ENCODE results near the gene SLC6A6. TPM values are rescaled to one million over a fixed set of nuclear protein-coding genes. Genes with fewer than 3 reads are reported as not detected.

Gene SLC6A6
- total and polyA plus RNA-seq, 10 of the 15 experiments (the other 5 are each of a cell fraction or from before 2014, with no cell fraction given), result 5.6 to 47.0 (median 20.2) TPM

DNA sequence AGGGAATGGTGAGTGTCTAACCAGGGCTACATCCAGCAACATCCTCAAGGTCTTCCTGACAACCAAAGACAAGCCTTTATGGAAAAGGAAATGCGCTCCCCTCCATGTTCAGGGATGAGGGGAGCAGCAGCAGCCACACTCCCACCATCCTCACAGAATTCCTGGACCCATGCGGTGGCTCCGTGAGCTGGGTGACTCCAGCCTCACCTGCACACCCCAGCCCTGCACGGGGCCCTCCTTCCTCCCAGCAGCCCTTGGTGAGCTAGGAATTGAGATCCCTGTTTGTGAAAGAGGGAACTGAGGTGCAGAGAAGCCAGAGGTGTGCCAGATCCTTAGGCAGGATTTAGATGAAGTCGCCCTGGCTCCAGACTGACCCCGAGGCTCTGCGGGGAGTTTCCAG lies 85.4 kb downstream of the SLC6A6 start:
- SMC1A ChIA-PET (ENCODE audit: uncharacterized antibody, unreplicated experiment), result no interaction called here
- Histone ChIP-seq H3K9me3 (replicated peaks; ENCODE audit: control insufficient read depth, insufficient read depth, low read length) (no peaks in the 10 kb centered on the region), H2AFZ (ENCODE audit: control insufficient read depth, low read depth, low read length) (no peak overlapping the region), H4K20me1 (ENCODE audit: control insufficient read depth, insufficient read depth) (no peaks in the 10 kb centered on the region), H3K4me1 (ENCODE audit: control insufficient read depth, insufficient read depth, low read length) (peaks cover 10% of the 10 kb centered on the region), H3K27me3 (replicated peaks in 1 of 2; ENCODE audit: control insufficient read depth in 2 of 2, insufficient read depth in 2 of 2, low read length in 1 of 2) (no peaks in the 10 kb centered on the region), H3K4me2 (ENCODE audit: control insufficient read depth, insufficient read depth) (no peak overlapping the region), H3K9ac (ENCODE audit: control insufficient read depth, insufficient read depth, low read length) (no peak overlapping the region), H3K27ac (ENCODE audit: control insufficient read depth, insufficient read depth) (no peak overlapping the region), H3K4me3 (no peak overlapping the region), H3K79me2 (ENCODE audit: control insufficient read depth, insufficient read depth, low read length) (no peaks in the 10 kb centered on the region), H3K36me3 (ENCODE audit: control insufficient read depth in 2 of 2, insufficient read depth in 2 of 2, low read length in 1 of 2) (peaks cover 2 to 8% of the 10 kb centered on the region in 2 experiments)
- intact Hi-C loops (cut with micrococcal nuclease; ENCODE audit: unreplicated experiment) (no loop called here), in situ Hi-C loops (cut with MboI) (no loop called here)
- WGBS (ENCODE audit: insufficient coverage, insufficient replicate concordance, low lambda C conversion rate, missing lambda C conversion rate), result 91% methylated on average over 7 of the region's 7 CpGs
- RAD21 ChIA-PET (ENCODE audit: unreplicated experiment), result no interaction called here
- FAIRE-seq (no peak), DNase-seq (ENCODE audit: low read depth, low spot score) (no peak), ATAC-seq (no peak)
- TF ChIP-seq YY1 (IDR thresholded peaks at IDR 0.05; ENCODE audit: low read depth, low read length) (no peak), RAD21 (IDR thresholded peaks at IDR 0.05; ENCODE audit: insufficient read depth, low read depth, low read length) (no peak), CHD1 (IDR thresholded peaks at IDR 0.05; ENCODE audit: low read depth, low read length) (no peak)
- TF ChIP-seq, protein P1, sequence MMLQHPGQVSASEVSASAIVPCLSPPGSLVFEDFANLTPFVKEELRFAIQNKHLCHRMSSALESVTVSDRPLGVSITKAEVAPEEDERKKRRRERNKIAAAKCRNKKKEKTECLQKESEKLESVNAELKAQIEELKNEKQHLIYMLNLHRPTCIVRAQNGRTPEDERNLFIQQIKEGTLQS (IDR thresholded peaks at IDR 0.05; ENCODE audit: borderline replicate concordance, extremely low read depth, low read depth, low read length), result no peak
- CTCF ChIA-PET, result interaction anchor here (1.3 to 1.7 kb wide), 2 partner anchors 284 kb away, joined by 3 read pairs; no protein-coding TSS in a partner anchor
- POLR2A ChIA-PET, result no interaction called here
- no TSS peak for BruUV-seq (replicated peaks)

DNA sequence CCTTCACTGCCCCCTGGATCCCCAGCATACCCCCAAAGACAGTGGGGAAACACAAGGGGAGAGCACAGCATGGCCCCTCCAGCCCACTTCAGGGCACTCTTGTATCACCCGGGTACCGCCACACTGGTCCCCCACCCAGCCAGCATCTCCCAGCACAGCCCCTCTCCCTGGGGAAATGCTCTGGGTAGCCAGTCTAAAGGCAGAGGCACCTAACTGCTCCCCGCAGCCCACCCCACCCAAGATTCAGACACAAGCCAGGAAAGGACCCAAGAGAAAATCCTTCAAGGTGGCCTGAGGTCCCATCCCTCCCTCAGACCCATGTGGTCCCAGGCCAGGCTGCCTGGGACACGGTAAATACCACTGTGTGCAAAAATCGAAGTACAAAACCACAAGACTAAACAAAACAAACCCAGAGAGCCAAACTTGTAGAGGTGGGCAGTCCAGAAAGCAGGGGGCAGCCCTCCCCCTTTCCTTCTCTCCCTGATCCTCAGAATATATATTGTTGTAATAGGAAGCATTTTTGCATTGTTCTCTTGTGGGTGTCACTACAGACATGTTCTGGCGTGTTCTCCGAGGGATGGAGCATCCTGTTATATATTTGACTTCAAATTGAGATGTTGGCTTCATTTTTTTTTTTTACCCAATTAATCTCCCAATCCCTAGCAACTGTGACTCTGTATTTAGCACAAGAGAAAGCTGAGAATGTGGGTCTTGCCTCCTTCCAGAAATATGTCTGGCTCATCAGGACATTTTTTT lies 86.1 kb downstream of the SLC6A6 start:
- H3K36me3 ChIP-seq (ENCODE audit: control insufficient read depth in 2 of 2, insufficient read depth in 2 of 2, low read length in 1 of 2), result peaks cover 2 to 8% of the 10 kb centered on the region in 2 experiments
- WGBS (ENCODE audit: insufficient coverage, insufficient replicate concordance, low lambda C conversion rate, missing lambda C conversion rate), result 87% methylated on average over 7 of the region's 7 CpGs
- no peaks in the 10 kb centered on the region for H3K27me3 ChIP-seq (replicated peaks in 1 of 2; ENCODE audit: control insufficient read depth in 2 of 2, insufficient read depth in 2 of 2, low read length in 1 of 2)
- ChIA-PET POLR2A (no interaction called here), RAD21 (ENCODE audit: unreplicated experiment) (no interaction called here), SMC1A (ENCODE audit: uncharacterized antibody, unreplicated experiment) (no interaction called here), CTCF (interaction anchor here (1.7 kb wide), 1 partner anchor 285 kb away, joined by 3 read pairs; no protein-coding TSS in a partner anchor)
- no TSS peak for BruUV-seq (replicated peaks)
- no peak overlapping the region for H3K9ac ChIP-seq (ENCODE audit: control insufficient read depth, insufficient read depth, low read length)
- ATAC-seq, result no peak
- intact Hi-C loops (cut with micrococcal nuclease; ENCODE audit: unreplicated experiment), result no loop called here
- H2AFZ ChIP-seq (ENCODE audit: control insufficient read depth, low read depth, low read length), result no peak overlapping the region
- no peak overlapping the region for H3K27ac ChIP-seq (ENCODE audit: control insufficient read depth, insufficient read depth)
- no peak for DNase-seq (ENCODE audit: low read depth, low spot score)
- H4K20me1 ChIP-seq (ENCODE audit: control insufficient read depth, insufficient read depth), result no peaks in the 10 kb centered on the region
- no peak overlapping the region for H3K4me2 ChIP-seq (ENCODE audit: control insufficient read depth, insufficient read depth)
- H3K4me3 ChIP-seq, result no peak overlapping the region
- FAIRE-seq, result no peak
- H3K79me2 ChIP-seq (ENCODE audit: control insufficient read depth, insufficient read depth, low read length), result no peaks in the 10 kb centered on the region
- peaks cover 10% of the 10 kb centered on the region for H3K4me1 ChIP-seq (ENCODE audit: control insufficient read depth, insufficient read depth, low read length)
- in situ Hi-C loops (cut with MboI), result no loop called here
- no peaks in the 10 kb centered on the region for H3K9me3 ChIP-seq (replicated peaks; ENCODE audit: control insufficient read depth, insufficient read depth, low read length)
- TF ChIP-seq, protein P2, sequence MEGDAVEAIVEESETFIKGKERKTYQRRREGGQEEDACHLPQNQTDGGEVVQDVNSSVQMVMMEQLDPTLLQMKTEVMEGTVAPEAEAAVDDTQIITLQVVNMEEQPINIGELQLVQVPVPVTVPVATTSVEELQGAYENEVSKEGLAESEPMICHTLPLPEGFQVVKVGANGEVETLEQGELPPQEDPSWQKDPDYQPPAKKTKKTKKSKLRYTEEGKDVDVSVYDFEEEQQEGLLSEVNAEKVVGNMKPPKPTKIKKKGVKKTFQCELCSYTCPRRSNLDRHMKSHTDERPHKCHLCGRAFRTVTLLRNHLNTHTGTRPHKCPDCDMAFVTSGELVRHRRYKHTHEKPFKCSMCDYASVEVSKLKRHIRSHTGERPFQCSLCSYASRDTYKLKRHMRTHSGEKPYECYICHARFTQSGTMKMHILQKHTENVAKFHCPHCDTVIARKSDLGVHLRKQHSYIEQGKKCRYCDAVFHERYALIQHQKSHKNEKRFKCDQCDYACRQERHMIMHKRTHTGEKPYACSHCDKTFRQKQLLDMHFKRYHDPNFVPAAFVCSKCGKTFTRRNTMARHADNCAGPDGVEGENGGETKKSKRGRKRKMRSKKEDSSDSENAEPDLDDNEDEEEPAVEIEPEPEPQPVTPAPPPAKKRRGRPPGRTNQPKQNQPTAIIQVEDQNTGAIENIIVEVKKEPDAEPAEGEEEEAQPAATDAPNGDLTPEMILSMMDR (IDR thresholded peaks at IDR 0.05 in 2 of 3, conservative IDR thresholded peaks at IDR 0.05 in 1 of 3; ENCODE audit: control insufficient read depth in 2 of 3, extremely low read depth in 1 of 3, insufficient read depth in 1 of 3, low read depth in 3 of 3, low read length in 3 of 3), result no peak
- peak; percentile 16; the same call in 1 of the 2 replicates for TF ChIP-seq RUNX3 (IDR thresholded peaks at IDR 0.05; ENCODE audit: low read length)

Measured in GM12878 (cell line).